NCI-H1694 (cell line): ENCODE measurements around the gene CADM4.
A peak's percentile ranks its signal among the peaks of the same experiment; 100 is the strongest.

Experiments used
- DNase-seq: peaks from one replicate; lab custom pipeline; 2025; lab: John Stamatoyannopoulos, UW

Gene CADM4

DNA sequence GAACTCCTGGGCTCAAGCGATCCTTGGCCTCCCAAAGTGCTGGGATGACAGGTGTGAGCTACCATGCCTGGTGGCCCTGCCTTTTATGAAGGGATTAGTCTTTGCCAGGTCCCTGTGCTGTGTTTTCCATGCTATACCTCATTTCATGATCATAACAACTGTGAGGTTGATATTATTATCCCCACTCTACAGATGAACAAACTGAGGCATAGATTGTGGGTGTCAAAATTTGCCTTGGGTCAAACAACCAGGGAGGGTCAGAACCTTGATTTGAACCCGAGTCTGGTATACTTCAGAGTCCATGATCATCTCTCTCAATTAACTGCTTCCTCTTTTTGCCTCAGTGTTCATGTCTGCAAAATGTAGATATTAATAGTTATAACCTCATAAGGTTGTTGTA is 57.2 kb downstream of the CADM4 start:
- no peak for DNase-seq

DNA sequence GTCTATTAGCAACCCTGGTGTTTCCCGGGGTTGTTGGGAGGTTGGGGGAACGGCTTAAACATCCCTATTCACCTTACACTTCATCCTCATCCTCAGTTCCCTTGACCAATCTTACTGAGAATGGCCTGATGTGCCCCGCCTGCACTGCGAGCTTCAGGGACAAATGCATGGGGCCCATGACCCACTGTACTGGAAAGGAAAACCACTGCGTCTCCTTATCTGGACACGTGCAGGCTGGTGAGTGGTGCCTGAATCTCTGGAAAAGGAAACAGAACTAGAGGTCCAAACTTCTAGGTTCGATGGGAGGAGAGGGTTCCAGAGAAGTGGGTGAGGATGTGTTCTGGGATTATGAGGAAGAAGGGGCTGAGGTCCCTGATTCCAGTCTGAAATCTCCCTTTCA is 58.2 kb downstream of the CADM4 start:
- DNase-seq, result no peak

DNA sequence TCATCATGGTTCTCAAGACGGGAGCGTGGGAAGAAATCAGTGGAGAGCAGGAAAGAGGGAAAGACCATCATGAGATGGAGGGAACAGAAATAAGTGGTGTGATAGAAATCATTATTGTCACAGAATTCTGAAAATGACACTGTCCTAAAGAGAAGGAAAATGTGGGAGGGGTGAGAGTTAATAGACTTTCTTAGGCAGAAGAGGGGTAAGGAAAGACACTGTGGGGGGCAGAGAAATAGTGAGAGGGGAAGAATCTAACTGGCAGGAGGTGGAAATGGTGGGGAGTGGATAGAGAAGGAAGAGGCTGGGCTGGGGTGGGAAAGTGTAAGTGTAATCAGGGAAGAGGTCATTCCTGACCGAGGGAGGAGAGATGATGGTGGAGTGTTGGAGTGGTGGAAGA is 60.9 kb downstream of the CADM4 start:
- DNase-seq, result no peak

GRCh38 chr19:43575955-43576878 is 63.4 kb downstream of the CADM4 start:
- no peak for DNase-seq

- peak; percentile 98 for DNase-seq
Observed at GRCh38 chr19:43575156-43575950, 64.3 kb downstream of the CADM4 start, which contains the start of the genes PINLYP and XRCC1. Gene PINLYP, plus strand, starts transcription at chr19:43575801. Its CDS starts 1,391 bp downstream, at chr19:43577192. Gene XRCC1, minus strand, starts transcription at chr19:43575527. Its CDS starts 69 bp downstream, at chr19:43575458.

GRCh38 chr19:43574424-43575155 is 65.1 kb downstream of the CADM4 start:
- DNase-seq, result no peak
